MCF 10A (cell line): ENCODE results near the gene SDC1. TPM values are rescaled to one million over a fixed set of nuclear protein-coding genes. Genes with fewer than 3 reads are reported as not detected.

Experiments used
- BruUV-seq: library from RNA; stranded (reverse); fragments of 400-500 nt; replicated peaks from 2 replicates; lab custom pipeline; 2021; lab: Mats Ljungman, UMichigan
- CTCF ChIA-PET: fragments of 300-600 bp; sonication (Branson Sonifier 250); formaldehyde crosslinking; extraction: SDS; loops from one replicate; lab custom pipeline; 2021; ENCODE audit warnings: antibody characterized with exemption, inconsistent platforms; lab: Yijun Ruan, JAX
- POLR2A ChIA-PET: fragments of 300-600, 350-650 bp; sonication (Branson Sonifier 250); formaldehyde crosslinking; extraction: SDS; loops from one replicate; lab custom pipeline; 2020; ENCODE audit warnings: antibody characterized with exemption, inconsistent platforms; lab: Yijun Ruan, JAX
- DNase-seq: peaks from one replicate; pipeline ENCODE4 v3.0.0-alpha.2; 2018; ENCODE audit not compliant: unreplicated experiment
- H3K27ac Mint-ChIP-seq: one replicate; pipeline ENCODE4 v1.8.0; 2022; ENCODE audit warnings: mild to moderate bottlenecking, low read depth, mixed read lengths; ENCODE audit not compliant: unreplicated experiment
- H3K27me3 Mint-ChIP-seq: one replicate; pipeline ENCODE4 v1.8.0; 2022; ENCODE audit warnings: mixed read lengths; ENCODE audit not compliant: insufficient read depth, unreplicated experiment
- H3K36me3 Mint-ChIP-seq: one replicate; pipeline ENCODE4 v1.8.0; 2022; ENCODE audit warnings: mild to moderate bottlenecking, moderate library complexity, mixed read lengths; ENCODE audit not compliant: insufficient read depth, unreplicated experiment
- H3K4me1 Mint-ChIP-seq: one replicate; pipeline ENCODE4 v1.8.0; 2022; ENCODE audit warnings: mixed read lengths; ENCODE audit not compliant: insufficient read depth, unreplicated experiment
- H3K4me3 Mint-ChIP-seq: one replicate; pipeline ENCODE4 v1.8.0; 2022; ENCODE audit warnings: mild to moderate bottlenecking, moderate library complexity, mixed read lengths; ENCODE audit not compliant: unreplicated experiment
- H3K9me3 Mint-ChIP-seq: one replicate; pipeline ENCODE4 v1.8.0; 2022; ENCODE audit warnings: mixed read lengths; ENCODE audit not compliant: unreplicated experiment
- CTCF ChIP-seq: fragments of 200-600 bp; IDR thresholded peaks from one replicate; pipeline ENCODE4 v1.8.0; 2022; ENCODE audit warnings: antibody characterized with exemption, mild to moderate bottlenecking; ENCODE audit not compliant: unreplicated experiment
- intact Hi-C: fragments of 100-400 bp; cut with micrococcal nuclease; formaldehyde crosslinking; loops from 2 replicates; pipeline ENCODE4 v1.14.1; 2022
- total RNA-seq: library from RNA; stranded (reverse); gene quantifications from 2 replicates; pipeline ENCODE4 v1.2.3, GENCODE V29; 2022

Gene SDC1
- total RNA-seq, 1 experiment from 2014 or later: 232 TPM

DNA sequence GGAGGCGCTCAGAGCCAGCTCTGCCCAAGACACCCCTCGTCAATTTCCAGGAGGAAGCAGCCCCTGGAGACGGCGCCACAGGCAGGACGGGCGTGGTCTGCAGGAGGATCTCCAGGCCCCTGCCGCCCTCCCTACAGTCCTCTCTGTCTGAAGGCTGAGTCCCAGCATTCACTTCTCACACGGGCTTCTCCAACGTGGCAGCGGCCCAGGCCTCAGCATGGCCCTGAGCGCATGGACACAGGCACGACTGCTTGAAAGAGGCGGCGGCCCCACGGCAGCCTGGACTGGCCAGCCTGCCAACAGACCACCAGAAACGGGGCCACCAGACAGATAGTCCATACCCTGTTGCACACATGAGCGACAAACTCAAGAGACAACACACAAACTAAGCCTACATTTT is 23.3 kb downstream of the SDC1 start:
- peaks cover 24% of the 10 kb centered on the region for H3K4me1 Mint-ChIP-seq
- H3K36me3 Mint-ChIP-seq: peaks cover 49% of the 10 kb centered on the region
- H3K27ac Mint-ChIP-seq: no peak overlapping the region
- ChIA-PET POLR2A (interaction anchor here (0.6 to 2.3 kb wide), 3 partner anchors 11 to 130 kb away, joined by 3 to 7 read pairs (median 3); no protein-coding TSS in a partner anchor), CTCF (no interaction called here)
- intact Hi-C loops: no loop called here
- TSS peak; percentile 72 for BruUV-seq
- H3K9me3 Mint-ChIP-seq: no peaks in the 10 kb centered on the region
- DNase-seq: no peak
- TF ChIP-seq CTCF: no peak
- H3K4me3 Mint-ChIP-seq: no peak overlapping the region
- no peaks in the 10 kb centered on the region for H3K27me3 Mint-ChIP-seq

DNA sequence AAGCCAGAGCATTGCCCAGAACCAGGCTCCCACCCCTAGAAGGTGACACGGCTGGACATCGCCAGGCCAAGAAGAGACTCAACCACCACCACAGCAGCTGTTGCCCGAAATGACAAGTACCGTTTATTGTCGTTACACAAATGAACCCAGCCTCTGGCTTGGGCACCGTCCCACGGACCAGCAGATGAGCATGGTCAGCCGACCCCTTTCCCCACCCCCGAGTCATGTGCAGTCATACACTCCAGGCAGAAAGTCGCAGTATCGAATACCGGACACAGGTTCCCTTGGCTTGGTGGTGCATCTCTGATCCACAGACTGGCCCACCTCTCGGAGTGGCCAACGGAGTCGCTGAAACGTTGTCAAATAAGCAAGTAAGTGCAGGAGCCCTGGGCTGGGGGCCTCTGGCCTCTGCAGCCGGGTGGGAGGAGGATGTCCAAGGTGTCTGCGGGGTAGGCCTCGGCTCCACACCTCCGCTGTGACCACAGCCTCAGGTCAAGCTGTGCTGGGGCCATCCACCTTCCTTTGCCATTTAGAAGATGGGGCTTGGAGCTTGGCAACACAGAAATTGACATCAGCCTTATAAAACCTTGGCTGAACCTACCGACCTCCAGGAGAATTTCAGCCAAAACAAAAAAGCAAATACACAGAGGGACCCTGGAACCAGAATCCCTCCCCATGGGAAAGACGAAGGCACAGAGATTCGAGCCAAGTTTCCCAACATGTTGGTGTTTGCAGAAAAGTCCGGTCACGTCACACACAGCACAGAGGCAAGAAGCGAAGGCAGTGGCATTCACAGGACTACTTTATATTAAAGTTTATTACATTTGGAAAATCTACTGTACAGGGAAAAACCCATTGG is 24.0 kb downstream of the SDC1 start:
- no peaks in the 10 kb centered on the region for H3K9me3 Mint-ChIP-seq
- H3K4me3 Mint-ChIP-seq: no peak overlapping the region
- TF ChIP-seq CTCF: no peak
- no TSS peak for BruUV-seq
- DNase-seq: no peak
- CTCF ChIA-PET: no interaction called here
- peaks cover 16% of the 10 kb centered on the region for H3K4me1 Mint-ChIP-seq
- intact Hi-C loops: no loop called here
- POLR2A ChIA-PET: interaction anchor here (0.6 to 2.3 kb wide), 4 partner anchors 9 to 130 kb away, joined by 3 to 7 read pairs (median 3); no protein-coding TSS in a partner anchor
- H3K27ac Mint-ChIP-seq: no peak overlapping the region
- H3K36me3 Mint-ChIP-seq: peaks cover 43% of the 10 kb centered on the region
- no peaks in the 10 kb centered on the region for H3K27me3 Mint-ChIP-seq

DNA sequence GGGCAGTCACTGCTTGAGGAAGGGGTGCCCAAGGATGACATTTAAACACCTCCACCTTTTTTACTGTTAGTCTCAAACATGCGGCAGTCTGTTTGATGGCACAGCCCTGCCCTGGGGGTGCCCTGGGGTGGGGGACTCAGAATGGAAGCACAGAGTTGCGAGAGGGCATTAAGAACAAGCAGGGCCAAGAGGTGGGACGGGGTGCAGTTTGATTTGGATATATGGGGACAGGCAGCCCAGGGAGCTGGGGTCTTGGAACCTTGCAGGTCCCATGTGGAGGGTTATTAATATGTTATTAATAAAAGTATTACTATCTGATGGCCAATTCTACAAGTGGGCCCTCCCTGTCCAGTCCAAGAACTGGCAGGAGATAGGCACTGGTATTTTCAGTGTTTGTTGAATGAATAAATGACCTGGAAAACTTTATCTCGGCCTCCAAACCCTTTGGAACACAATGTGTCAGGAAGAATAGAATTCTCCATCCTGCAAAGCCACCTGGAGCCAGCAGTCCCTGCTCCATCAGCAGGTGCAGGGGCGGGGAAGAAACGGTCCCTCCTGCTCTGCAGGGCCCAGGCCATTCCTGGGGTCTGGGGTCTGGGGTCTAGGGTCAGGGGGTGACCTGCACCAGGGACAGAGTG is 25.2 kb downstream of the SDC1 start:
- intact Hi-C loops: no loop called here
- CTCF ChIA-PET: no interaction called here
- H3K4me1 Mint-ChIP-seq: peaks cover 16% of the 10 kb centered on the region

More for the DNA sequence above, 25.2 kb downstream of the SDC1 start:
- BruUV-seq: no TSS peak
- H3K27ac Mint-ChIP-seq: no peak overlapping the region
- H3K27me3 Mint-ChIP-seq: no peaks in the 10 kb centered on the region
- TF ChIP-seq CTCF: no peak
- no peaks in the 10 kb centered on the region for H3K9me3 Mint-ChIP-seq
- H3K4me3 Mint-ChIP-seq: no peak overlapping the region
- DNase-seq: no peak
- peaks cover 34% of the 10 kb centered on the region for H3K36me3 Mint-ChIP-seq
- POLR2A ChIA-PET: interaction anchor here (1.4 kb wide), 1 partner anchor 13 kb away, joined by 4 read pairs; no protein-coding TSS in a partner anchor
